ENCODE measurements around the gene KDM4C.

The KDM4C gene

DNA sequence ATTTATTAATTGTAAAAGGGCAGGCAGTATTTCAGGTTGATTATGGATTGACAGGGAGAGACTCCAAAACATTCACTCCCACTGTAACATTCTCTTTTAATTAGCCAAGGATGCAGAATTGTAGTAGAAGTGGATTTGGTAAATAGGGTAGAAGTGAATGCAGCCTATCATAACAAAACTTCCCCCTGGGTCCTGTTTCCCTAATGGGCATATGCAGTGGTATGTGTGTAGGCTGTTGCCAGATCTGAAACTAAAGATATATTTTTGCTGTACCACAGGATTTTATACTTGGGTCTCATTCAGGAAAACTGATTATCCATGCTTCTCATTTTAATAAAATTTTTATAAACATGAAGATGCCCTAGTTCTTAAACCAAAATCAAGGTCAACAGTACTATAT, 351.2 kb downstream of the KDM4C start:
- H3K36me3 Mint-ChIP-seq = peaks cover 41% of the 10 kb centered on the region
- H3K27me3 Mint-ChIP-seq = no peaks in the 10 kb centered on the region
- peaks cover 2% of the 10 kb centered on the region for H3K4me1 Mint-ChIP-seq (ENCODE audit: low read depth)
- no peaks in the 10 kb centered on the region for H3K9me3 Mint-ChIP-seq (ENCODE audit: low read depth)
- H3K4me3 Mint-ChIP-seq = no peak overlapping the region
- H3K27ac Mint-ChIP-seq = no peak overlapping the region

DNA sequence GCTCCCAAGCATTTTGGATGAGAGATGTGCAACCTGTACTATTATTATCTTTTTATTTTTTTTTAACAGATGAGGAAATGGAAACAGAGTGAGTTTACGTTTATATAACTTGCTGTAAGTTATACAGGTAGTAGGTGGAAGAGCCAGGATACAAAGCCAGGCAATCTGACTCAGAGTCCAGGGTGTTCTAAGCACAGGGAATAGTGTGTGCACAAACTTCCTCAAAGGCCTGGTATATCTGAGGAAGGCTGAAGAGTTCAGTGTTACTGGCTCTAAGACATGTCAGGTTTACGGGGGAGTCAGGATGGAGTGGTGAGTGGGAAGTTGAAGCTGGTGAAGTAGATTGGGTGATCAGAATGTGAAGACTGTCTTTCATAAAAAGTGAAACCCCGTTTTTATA, 353.6 kb downstream of the KDM4C start:
- peaks cover 28% of the 10 kb centered on the region for H3K36me3 Mint-ChIP-seq
- no peak overlapping the region for H3K27ac Mint-ChIP-seq

DNA sequence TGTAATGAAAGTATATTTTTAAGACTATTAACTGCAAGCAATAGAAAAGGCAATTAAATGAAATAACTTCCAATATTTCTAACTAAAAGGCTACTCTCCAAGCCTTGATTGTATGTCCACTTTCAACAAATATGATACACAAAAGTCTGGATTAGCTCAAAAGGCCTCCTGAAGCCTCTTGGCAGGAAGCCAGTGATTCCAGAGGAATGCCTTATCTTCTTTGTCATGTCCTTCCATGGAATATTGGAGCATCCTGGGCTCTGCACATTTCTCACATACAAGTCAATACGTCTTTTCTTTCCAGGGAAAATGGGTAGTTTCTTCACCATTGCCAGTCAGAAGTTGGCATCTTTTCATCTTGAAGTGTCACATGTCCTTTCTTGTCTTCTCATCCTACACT, 357.8 kb downstream of the KDM4C start:
- H3K9me3 Mint-ChIP-seq (ENCODE audit: low read depth) = no peaks in the 10 kb centered on the region
- no peak overlapping the region for H3K4me3 Mint-ChIP-seq
- H3K27ac Mint-ChIP-seq = no peak overlapping the region
- no peaks in the 10 kb centered on the region for H3K27me3 Mint-ChIP-seq
- peaks cover 19% of the 10 kb centered on the region for H3K4me1 Mint-ChIP-seq (ENCODE audit: low read depth)
- peaks cover 16% of the 10 kb centered on the region for H3K36me3 Mint-ChIP-seq

More for the DNA sequence above, 353.6 kb downstream of the KDM4C start:
- H3K4me1 Mint-ChIP-seq (ENCODE audit: low read depth) = peaks cover 2% of the 10 kb centered on the region
- no peaks in the 10 kb centered on the region for H3K27me3 Mint-ChIP-seq
- no peak overlapping the region for H3K4me3 Mint-ChIP-seq
- no peaks in the 10 kb centered on the region for H3K9me3 Mint-ChIP-seq (ENCODE audit: low read depth)

DNA sequence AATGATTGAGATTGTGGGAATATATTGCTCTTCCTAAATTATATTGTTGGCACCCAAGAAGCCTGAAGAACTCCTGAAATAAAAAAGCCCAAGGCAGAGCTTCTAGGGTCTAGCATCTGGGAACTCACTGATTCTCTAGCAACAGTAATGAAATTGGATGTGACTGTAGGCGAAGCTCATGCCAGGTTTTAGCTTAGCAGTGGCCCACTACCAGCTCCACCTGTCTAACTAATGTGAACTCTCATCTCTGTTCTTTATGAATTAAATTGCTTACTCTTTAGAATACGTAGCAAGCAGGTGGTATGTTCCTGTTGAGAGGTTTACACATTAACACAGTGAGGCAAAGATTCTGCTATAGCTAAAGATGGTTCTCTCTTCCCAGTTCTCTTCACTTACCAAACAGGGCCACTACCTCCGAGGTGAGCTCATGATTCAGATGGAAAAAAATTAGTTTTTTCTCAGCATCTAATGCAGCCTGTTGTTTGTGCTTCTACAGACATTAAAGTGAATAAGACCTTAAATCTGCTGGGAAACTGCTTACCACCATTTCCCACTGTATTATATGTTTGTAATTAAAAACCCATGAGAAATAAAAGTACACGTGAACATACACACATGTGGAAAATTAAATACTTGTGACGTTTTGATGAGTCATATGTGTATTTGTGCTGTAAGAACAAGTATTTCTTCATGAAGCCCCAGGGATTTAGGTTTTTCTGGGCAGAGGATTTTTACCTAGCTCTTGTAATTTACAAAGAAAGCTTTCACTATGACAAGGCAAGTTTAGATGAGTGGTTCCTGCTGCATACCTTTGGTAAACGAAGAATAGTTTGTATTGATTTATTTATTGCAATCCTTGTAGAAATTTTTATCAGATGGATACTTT, 360.1 kb downstream of the KDM4C start:
- Mint-ChIP-seq H3K4me3 (no peak overlapping the region), H3K4me1 (ENCODE audit: low read depth) (peaks cover 29% of the 10 kb centered on the region), H3K27me3 (no peaks in the 10 kb centered on the region), H3K36me3 (peaks cover 8% of the 10 kb centered on the region), H3K27ac (no peak overlapping the region), H3K9me3 (ENCODE audit: low read depth) (no peaks in the 10 kb centered on the region)

DNA sequence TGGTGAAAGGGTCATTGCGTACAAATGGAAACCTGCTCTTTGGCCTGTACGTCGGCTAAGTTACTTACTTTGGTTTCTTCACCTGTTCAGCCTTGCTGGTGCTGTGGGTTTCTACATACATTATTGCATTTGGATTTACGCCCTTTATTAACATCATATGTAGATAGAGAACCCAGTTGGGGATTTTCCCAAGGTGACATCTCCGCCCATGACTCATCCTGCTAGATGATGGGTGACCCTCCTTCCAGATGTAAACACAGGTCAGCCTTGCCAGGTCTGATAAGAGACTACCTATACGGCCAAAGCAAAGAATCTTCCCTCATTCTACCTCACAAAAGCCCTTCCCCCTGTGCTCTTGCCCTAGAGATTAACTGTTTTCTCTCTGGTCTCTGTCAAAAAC, 360.9 kb downstream of the KDM4C start:
- H3K9me3 Mint-ChIP-seq (ENCODE audit: low read depth) = no peaks in the 10 kb centered on the region
- no peak overlapping the region for H3K4me3 Mint-ChIP-seq
- no peak overlapping the region for H3K27ac Mint-ChIP-seq
- H3K4me1 Mint-ChIP-seq (ENCODE audit: low read depth) = peaks cover 29% of the 10 kb centered on the region
- peaks cover 13% of the 10 kb centered on the region for H3K36me3 Mint-ChIP-seq
- H3K27me3 Mint-ChIP-seq = no peaks in the 10 kb centered on the region

DNA sequence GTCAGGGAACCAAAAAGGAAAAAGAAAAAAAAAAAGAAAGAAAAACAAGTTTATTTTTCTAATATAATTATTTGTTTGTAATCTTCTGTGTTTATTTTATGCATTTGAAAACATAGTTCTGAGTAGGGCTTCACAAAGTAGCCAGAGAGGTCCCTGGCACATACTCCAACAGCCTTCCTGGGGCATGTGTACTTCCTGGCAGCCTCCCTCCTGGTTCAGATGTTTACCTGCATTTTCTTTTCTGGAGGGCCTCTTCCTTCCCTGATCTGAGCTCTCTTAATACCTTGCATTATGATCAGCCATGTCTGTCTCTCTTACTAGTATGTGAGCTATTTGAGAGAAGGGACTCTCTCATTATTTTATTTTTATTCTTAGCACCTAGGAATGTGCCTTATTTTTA, 361.8 kb downstream of the KDM4C start:
- Mint-ChIP-seq H3K4me3 (no peak overlapping the region), H3K27me3 (no peaks in the 10 kb centered on the region), H3K4me1 (ENCODE audit: low read depth) (peaks cover 29% of the 10 kb centered on the region), H3K9me3 (ENCODE audit: low read depth) (no peaks in the 10 kb centered on the region), H3K27ac (no peak overlapping the region), H3K36me3 (peaks cover 11% of the 10 kb centered on the region)

DNA sequence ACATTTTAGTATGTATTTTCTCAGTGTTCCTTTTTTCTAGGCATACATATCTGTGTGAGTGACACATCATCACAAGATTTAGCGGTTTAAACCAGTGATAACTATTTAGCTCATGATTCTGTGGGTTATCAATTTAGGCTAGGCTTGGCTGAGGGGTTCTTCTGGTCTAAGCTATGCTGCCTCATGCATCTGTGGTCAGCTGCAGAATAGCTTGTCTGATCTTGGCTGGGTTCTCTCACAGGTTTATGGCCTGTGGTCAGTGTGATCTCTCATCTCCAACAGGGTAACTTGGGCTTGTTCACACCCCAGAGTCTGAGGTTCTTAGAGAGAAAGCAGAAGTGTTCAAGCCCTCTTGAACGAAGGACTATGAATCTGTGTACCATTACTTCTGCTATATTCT, 363.3 kb downstream of the KDM4C start:
- Mint-ChIP-seq H3K4me3 (no peak overlapping the region), H3K27me3 (no peaks in the 10 kb centered on the region), H3K27ac (no peak overlapping the region), H3K36me3 (peaks cover 14% of the 10 kb centered on the region), H3K9me3 (ENCODE audit: low read depth) (no peaks in the 10 kb centered on the region), H3K4me1 (ENCODE audit: low read depth) (peaks cover 27% of the 10 kb centered on the region)

DNA sequence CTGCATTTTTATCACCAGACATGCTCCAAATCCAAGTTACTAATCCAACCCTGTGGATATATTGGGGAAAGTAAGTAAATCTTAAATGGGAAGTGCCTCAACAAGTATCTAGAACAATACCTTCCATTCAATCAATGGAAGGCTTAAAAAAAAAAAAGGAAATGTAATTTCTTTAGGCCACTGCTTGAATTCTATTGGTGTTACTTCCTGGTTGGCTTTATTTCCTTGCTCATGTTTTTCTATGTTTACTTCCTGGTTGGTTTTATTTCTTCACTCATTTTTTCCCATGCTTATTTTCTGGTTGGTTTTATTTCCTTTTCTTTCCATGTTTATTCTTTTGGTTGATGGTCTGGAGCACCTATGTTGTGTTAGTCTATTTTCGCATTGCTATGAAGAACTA, 363.9 kb downstream of the KDM4C start:
- peaks cover 17% of the 10 kb centered on the region for H3K36me3 Mint-ChIP-seq
- no peaks in the 10 kb centered on the region for H3K9me3 Mint-ChIP-seq (ENCODE audit: low read depth)
- H3K4me3 Mint-ChIP-seq = no peak overlapping the region
- H3K4me1 Mint-ChIP-seq (ENCODE audit: low read depth) = peaks cover 26% of the 10 kb centered on the region
- H3K27ac Mint-ChIP-seq = no peak overlapping the region
- no peaks in the 10 kb centered on the region for H3K27me3 Mint-ChIP-seq

DNA sequence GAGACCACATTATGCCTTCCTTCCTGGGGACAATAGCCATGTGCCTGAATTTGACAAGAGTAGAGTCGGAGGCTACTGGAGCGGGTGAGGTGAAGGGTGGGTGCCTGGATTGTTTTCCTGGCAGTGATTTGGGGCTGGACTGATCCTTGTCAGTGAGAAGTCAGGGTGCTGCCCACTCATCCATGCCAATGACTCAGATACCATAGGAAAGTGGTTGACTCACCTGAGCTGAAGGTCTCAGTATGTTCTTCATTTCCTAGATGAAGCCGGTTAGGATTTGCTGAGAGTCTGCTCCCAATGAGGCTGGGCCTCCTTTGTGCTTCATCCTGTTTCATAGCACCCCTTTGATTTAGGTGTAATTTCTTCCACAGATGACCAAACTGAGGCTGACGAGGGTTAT, 366.0 kb downstream of the KDM4C start:
- H3K27ac Mint-ChIP-seq = no peak overlapping the region
- no peak overlapping the region for H3K4me3 Mint-ChIP-seq
- H3K36me3 Mint-ChIP-seq = peaks cover 27% of the 10 kb centered on the region
- H3K9me3 Mint-ChIP-seq (ENCODE audit: low read depth) = no peaks in the 10 kb centered on the region
- no peaks in the 10 kb centered on the region for H3K27me3 Mint-ChIP-seq
- H3K4me1 Mint-ChIP-seq (ENCODE audit: low read depth) = peaks cover 23% of the 10 kb centered on the region

DNA sequence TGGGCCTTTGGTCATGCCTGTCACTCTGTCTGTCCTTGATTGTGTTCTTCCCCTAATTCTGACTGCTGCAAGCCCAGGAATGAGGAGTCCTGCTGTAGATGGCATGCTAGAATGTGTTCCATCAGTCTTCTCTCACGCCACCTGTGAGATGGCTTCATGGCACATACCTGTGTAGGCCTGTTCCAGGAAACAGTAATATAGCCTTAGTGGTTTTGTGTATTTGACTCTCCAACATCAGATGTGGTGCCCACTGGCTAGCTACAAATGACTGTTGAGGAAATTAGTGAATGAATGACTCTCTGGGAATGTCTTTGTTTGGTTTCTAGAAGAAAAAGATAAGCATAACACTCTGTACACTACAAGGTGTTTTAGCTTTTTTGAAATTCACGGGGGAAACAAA, 367.5 kb downstream of the KDM4C start:
- peaks cover 34% of the 10 kb centered on the region for H3K36me3 Mint-ChIP-seq
- H3K27me3 Mint-ChIP-seq = no peaks in the 10 kb centered on the region
- no peak overlapping the region for H3K4me3 Mint-ChIP-seq
- no peak overlapping the region for H3K27ac Mint-ChIP-seq
- H3K4me1 Mint-ChIP-seq (ENCODE audit: low read depth) = peaks cover 13% of the 10 kb centered on the region
- H3K9me3 Mint-ChIP-seq (ENCODE audit: low read depth) = no peaks in the 10 kb centered on the region

DNA sequence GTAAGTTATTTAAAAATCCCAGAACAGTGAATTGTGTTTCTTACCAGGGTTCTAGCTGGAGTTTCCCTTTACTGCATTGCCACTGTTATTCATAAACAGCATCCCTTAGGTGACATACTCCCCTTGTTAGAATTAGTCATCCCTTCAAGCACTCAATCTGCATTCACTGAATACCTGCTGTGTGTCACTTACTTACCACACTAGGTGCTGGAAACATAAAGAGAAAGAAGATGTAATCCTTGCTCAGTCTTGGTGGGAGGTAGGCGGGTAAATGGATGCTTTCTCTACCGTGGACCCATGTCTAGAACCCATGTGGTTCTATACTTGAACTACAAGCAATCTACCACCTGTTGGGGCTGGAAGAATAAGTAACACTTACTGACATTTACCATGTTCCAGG, 371.6 kb downstream of the KDM4C start:
- no peak overlapping the region for H3K4me3 Mint-ChIP-seq
- H3K36me3 Mint-ChIP-seq = peaks cover 46% of the 10 kb centered on the region
- H3K4me1 Mint-ChIP-seq (ENCODE audit: low read depth) = no peaks in the 10 kb centered on the region
- H3K9me3 Mint-ChIP-seq (ENCODE audit: low read depth) = no peaks in the 10 kb centered on the region
- no peaks in the 10 kb centered on the region for H3K27me3 Mint-ChIP-seq
- H3K27ac Mint-ChIP-seq = no peak overlapping the region

DNA sequence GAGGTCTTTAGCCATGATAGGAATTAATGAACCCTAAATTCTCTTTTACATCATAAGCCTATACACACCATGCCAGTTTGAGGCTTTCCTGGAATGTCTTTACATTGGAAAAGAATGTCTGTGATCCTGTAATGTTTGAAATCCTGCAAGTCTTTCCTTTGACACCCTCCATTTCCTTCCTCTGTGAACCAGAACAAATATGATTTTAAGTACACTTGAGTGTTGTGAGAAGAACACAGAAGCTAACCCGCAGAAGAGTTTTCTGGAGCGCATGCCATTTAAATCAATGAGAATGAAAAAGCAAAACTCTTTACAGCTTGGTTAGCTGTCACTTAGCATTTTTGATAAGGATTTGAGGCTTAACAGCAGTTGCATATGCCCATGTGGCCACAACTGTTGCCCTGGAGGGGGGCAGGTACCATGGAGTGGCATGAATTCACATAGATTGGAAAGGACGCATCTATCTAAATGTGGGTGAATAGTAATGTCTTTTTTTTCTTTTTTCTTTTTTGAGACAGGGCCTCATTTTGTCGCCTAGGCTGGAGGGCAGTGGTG, 372.6 kb downstream of the KDM4C start:
- Mint-ChIP-seq H3K4me1 (ENCODE audit: low read depth) (no peaks in the 10 kb centered on the region), H3K4me3 (no peak overlapping the region), H3K36me3 (peaks cover 46% of the 10 kb centered on the region), H3K27me3 (no peaks in the 10 kb centered on the region), H3K9me3 (ENCODE audit: low read depth) (no peaks in the 10 kb centered on the region), H3K27ac (no peak overlapping the region)

DNA sequence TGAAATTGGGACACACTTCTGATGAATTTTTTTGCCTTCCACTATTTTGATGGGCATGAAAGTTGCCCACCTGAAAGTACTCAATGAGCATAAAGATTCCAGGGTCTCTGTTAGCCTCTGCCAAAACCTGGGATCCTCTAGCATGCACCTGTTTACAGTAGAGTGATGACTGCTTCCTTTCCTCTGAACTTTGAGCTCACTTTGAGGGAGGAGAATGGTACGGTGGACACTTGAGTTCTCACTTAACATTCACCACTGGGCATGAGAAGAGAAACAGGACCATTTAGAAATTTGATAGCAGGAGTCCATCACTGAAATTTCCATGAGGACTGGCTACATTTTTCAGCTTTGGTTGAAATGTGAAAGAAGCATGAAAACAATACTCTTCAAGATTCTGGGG, 374.8 kb downstream of the KDM4C start:
- Mint-ChIP-seq H3K4me3 (no peak overlapping the region), H3K36me3 (peaks cover 48% of the 10 kb centered on the region), H3K27ac (no peak overlapping the region), H3K9me3 (ENCODE audit: low read depth) (no peaks in the 10 kb centered on the region), H3K27me3 (no peaks in the 10 kb centered on the region), H3K4me1 (ENCODE audit: low read depth) (no peaks in the 10 kb centered on the region)

DNA sequence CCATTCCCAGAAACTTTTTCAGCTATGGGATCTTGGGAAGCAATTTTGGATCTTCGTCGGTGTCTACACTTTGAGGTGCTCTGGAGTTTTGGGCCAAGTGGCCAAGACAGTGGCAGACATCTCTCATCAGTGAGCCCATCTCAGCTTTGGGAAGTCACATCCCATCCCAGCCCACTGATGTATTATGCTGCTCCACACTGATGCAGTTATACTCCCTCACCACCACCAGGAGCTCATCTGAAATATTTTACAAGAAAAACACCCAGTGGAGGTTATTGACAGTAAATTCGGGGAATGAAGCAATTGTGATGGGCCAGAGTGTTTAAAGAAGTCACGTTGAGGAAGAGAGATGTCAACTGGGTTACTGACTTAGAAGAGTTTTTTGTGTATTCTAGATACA, 378.0 kb downstream of the KDM4C start:
- Mint-ChIP-seq H3K27ac (no peak overlapping the region), H3K4me3 (no peak overlapping the region), H3K27me3 (no peaks in the 10 kb centered on the region), H3K9me3 (ENCODE audit: low read depth) (no peaks in the 10 kb centered on the region), H3K36me3 (peaks cover 42% of the 10 kb centered on the region), H3K4me1 (ENCODE audit: low read depth) (no peaks in the 10 kb centered on the region)

DNA sequence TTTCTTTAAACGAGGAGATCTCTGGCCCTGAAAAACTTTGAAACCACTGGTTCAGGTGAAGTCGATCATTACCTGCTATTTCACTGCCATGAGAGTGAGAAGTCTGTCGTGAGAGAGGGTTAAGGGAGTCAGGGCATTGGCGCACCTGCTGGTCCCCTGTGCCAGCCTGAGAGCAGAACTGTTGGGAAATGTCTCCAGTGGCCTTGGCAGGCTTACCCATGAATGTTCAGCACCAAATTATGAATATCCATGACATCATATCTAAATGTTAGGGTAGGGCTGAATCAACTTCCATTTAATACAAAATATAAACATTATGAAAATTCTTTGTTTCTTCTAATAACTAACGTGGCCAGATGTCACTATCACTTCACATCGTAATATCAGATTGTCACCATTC, 379.3 kb downstream of the KDM4C start:
- Mint-ChIP-seq H3K9me3 (ENCODE audit: low read depth) (no peaks in the 10 kb centered on the region), H3K4me1 (ENCODE audit: low read depth) (no peaks in the 10 kb centered on the region), H3K27me3 (no peaks in the 10 kb centered on the region), H3K27ac (no peak overlapping the region), H3K4me3 (no peak overlapping the region), H3K36me3 (peaks cover 38% of the 10 kb centered on the region)

DNA sequence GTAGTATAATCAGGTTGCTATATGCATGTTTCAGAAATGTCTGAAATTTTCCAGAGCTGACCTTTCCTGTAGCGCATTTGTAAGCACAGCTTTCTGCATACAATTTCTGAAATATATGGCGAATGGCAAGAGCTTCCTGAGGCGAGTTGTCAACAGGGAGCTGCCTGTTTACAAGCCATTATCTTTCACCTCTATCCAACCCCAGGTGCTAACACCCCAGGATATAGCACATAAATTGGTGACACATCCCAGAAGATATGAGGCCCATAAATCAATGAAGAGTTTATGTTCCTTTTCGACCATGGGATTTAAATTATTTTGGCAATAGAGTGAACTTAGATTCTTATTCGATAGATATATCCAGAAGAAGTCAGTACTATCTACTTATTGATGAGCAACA, 379.8 kb downstream of the KDM4C start:
- no peak overlapping the region for H3K4me3 Mint-ChIP-seq
- no peaks in the 10 kb centered on the region for H3K4me1 Mint-ChIP-seq (ENCODE audit: low read depth)
- H3K27ac Mint-ChIP-seq = no peak overlapping the region
- H3K27me3 Mint-ChIP-seq = no peaks in the 10 kb centered on the region
- no peaks in the 10 kb centered on the region for H3K9me3 Mint-ChIP-seq (ENCODE audit: low read depth)
- H3K36me3 Mint-ChIP-seq = peaks cover 41% of the 10 kb centered on the region

All from activated naive CD8-positive, alpha-beta T cell (primary cell).